ENCODE results near the gene DIP2B.

DNA sequence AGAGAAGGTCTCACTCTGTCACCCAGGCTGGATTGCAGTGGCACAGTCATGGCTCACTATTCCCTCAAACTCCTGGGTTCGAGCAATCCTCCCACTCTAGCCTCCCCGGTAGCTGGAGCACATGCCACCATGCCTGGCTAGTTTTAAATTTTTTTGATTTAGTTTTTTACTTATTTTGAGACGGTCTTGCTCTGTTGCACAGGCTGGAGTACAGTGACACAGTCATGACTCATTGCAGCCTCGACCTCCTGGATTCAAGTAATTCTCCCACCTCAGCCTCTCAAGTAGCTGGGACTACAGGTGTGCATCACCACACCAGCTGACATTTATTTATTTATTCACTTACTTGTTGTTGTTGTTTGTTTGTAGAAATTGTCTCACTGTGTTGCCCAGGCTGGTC is 22.2 kb upstream of the DIP2B start:
- TF ChIP-seq, protein P1, sequence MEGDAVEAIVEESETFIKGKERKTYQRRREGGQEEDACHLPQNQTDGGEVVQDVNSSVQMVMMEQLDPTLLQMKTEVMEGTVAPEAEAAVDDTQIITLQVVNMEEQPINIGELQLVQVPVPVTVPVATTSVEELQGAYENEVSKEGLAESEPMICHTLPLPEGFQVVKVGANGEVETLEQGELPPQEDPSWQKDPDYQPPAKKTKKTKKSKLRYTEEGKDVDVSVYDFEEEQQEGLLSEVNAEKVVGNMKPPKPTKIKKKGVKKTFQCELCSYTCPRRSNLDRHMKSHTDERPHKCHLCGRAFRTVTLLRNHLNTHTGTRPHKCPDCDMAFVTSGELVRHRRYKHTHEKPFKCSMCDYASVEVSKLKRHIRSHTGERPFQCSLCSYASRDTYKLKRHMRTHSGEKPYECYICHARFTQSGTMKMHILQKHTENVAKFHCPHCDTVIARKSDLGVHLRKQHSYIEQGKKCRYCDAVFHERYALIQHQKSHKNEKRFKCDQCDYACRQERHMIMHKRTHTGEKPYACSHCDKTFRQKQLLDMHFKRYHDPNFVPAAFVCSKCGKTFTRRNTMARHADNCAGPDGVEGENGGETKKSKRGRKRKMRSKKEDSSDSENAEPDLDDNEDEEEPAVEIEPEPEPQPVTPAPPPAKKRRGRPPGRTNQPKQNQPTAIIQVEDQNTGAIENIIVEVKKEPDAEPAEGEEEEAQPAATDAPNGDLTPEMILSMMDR (IDR thresholded peaks at IDR 0.05; ENCODE audit: insufficient read depth, low read length, poor library complexity, severe bottlenecking) = no peak
- no peak for TF ChIP-seq EZH2phosphoT487 (conservative IDR thresholded peaks at IDR 0.05; ENCODE audit: low read length)

All from SU-DHL-6 (cell line).